C4-2B (cell line): ENCODE results near the gene ADGRD1.

Experiments
- H3K27ac ChIP-seq: fragments of 450-650 bp; 2 replicates; pipeline ENCODE4 v1.5.1; 2017
- CTCF ChIP-seq: fragments of 450-650 bp; conservative IDR thresholded peaks from 2 replicates; pipeline ENCODE4 v1.5.1; 2017; ENCODE audit warnings: mild to moderate bottlenecking
- ZFX ChIP-seq: fragments of 450-650 bp; IDR thresholded peaks from 2 replicates; pipeline ENCODE4 v1.6.1; 2017

ADGRD1 gene

GRCh38 chr12:131072451-131073230 lies 118.9 kb downstream of the ADGRD1 start:
- H3K27ac ChIP-seq: no peak overlapping the region
- TF ChIP-seq ZFX (no peak), CTCF (no peak)

GRCh38 chr12:131074221-131075083 lies 120.7 kb downstream of the ADGRD1 start:
- H3K27ac ChIP-seq: no peak overlapping the region
- TF ChIP-seq ZFX (no peak), CTCF (no peak)

GRCh38 chr12:131075194-131075593 lies 121.5 kb downstream of the ADGRD1 start:
- TF ChIP-seq ZFX: no peak
- no peak for TF ChIP-seq CTCF
- H3K27ac ChIP-seq: no peak overlapping the region

GRCh38 chr12:131075611-131076010 lies 121.9 kb downstream of the ADGRD1 start:
- TF ChIP-seq ZFX (no peak), CTCF (no peak)
- H3K27ac ChIP-seq: no peak overlapping the region

GRCh38 chr12:131076296-131076695 lies 122.6 kb downstream of the ADGRD1 start:
- no peak overlapping the region for H3K27ac ChIP-seq
- no peak for TF ChIP-seq CTCF
- no peak for TF ChIP-seq ZFX

- no peak overlapping the region for H3K27ac ChIP-seq
- TF ChIP-seq ZFX (no peak), CTCF (no peak)
Observed at GRCh38 chr12:131076791-131077747, 123.4 kb downstream of the ADGRD1 start.
